SJSA1 (cell line): ENCODE data around the gene CCSER1. TPM values are rescaled to one million over a fixed set of nuclear protein-coding genes. Genes with fewer than 3 reads are reported as not detected.

Source experiments
- DNase-seq, 2 experiments: peaks; one replicate each; pipeline ENCODE4 v3.0.0-alpha.2; 2015 to 2020; ENCODE audit warnings: low spot score in 2 of 2, low read depth in 1 of 2
- H3K27ac ChIP-seq: fragments of 250-450 bp; sonication (Bioruptor Pico); 2 replicates; pipeline ENCODE4 v1.5.1; 2020; ENCODE audit warnings: mild to moderate bottlenecking, moderate library complexity
- H3K27me3 ChIP-seq: fragments of 250-450 bp; sonication (Bioruptor Pico); replicated peaks from 2 replicates; pipeline ENCODE4 v1.5.1; 2020; ENCODE audit warnings: mild to moderate bottlenecking, moderate library complexity
- H3K36me3 ChIP-seq: fragments of 250-450 bp; sonication (Bioruptor Pico); 2 replicates; pipeline ENCODE4 v1.5.1; 2020; ENCODE audit warnings: mild to moderate bottlenecking
- H3K4me1 ChIP-seq: fragments of 250-450 bp; sonication (Bioruptor Pico); replicated peaks from 2 replicates; pipeline ENCODE4 v1.6.1; 2021; ENCODE audit warnings: mild to moderate bottlenecking
- H3K4me3 ChIP-seq: fragments of 250-450 bp; sonication (Bioruptor Pico); 2 replicates; pipeline ENCODE4 v1.5.1; 2020; ENCODE audit warnings: mild to moderate bottlenecking
- H3K9me3 ChIP-seq: fragments of 250-450 bp; sonication (Bioruptor Pico); replicated peaks from 2 replicates; pipeline ENCODE4 v1.5.1; 2020; ENCODE audit warnings: mild to moderate bottlenecking
- total RNA-seq: library from RNA; depleted of rRNA; stranded (reverse); fragments of >200 nt; shearing (Covaris generic); gene quantifications from 2 replicates; pipeline ENCODE4 v1.2.3, GENCODE V29; 2014

Gene CCSER1
- total RNA-seq, 1 experiment from 2014 or later, result not detected

- Histone ChIP-seq H3K27me3 (0 out of 2 replicates have a peak, but pooled peaks cover 4% of the 10 kb centered on the region), H3K4me1 (no peaks in the 10 kb centered on the region), H3K9me3 (no peaks in the 10 kb centered on the region), H3K4me3 (no peak overlapping the region), H3K27ac (no peak overlapping the region), H3K36me3 (no peaks in the 10 kb centered on the region)
- DNase-seq, result no peak
Observed at GRCh38 chr4:90189178-90189577, 62.0 kb downstream of the CCSER1 start.

GRCh38 chr4:90189946-90190345 is 62.8 kb downstream of the CCSER1 start:
- Histone ChIP-seq H3K9me3 (no peaks in the 10 kb centered on the region), H3K36me3 (no peaks in the 10 kb centered on the region), H3K4me3 (no peak overlapping the region), H3K27me3 (0 out of 2 replicates have a peak, but pooled peaks cover 4% of the 10 kb centered on the region), H3K27ac (no peak overlapping the region), H3K4me1 (no peaks in the 10 kb centered on the region)
- DNase-seq, result no peak

- Histone ChIP-seq H3K27ac (no peak overlapping the region), H3K36me3 (no peaks in the 10 kb centered on the region), H3K4me1 (no peaks in the 10 kb centered on the region), H3K4me3 (no peak overlapping the region), H3K9me3 (no peaks in the 10 kb centered on the region), H3K27me3 (0 out of 2 replicates have a peak, but pooled peaks cover 4% of the 10 kb centered on the region)
- no peak for DNase-seq
Observed at GRCh38 chr4:90190525-90190924, 63.3 kb downstream of the CCSER1 start.

GRCh38 chr4:90198086-90198847 is 71.1 kb downstream of the CCSER1 start:
- Histone ChIP-seq H3K9me3 (no peaks in the 10 kb centered on the region), H3K27ac (no peak overlapping the region), H3K4me3 (no peak overlapping the region), H3K36me3 (no peaks in the 10 kb centered on the region), H3K4me1 (no peaks in the 10 kb centered on the region), H3K27me3 (no peaks in the 10 kb centered on the region)
- no peak for DNase-seq

- Histone ChIP-seq H3K4me3 (no peak overlapping the region), H3K9me3 (no peaks in the 10 kb centered on the region), H3K27me3 (no peaks in the 10 kb centered on the region), H3K27ac (no peak overlapping the region), H3K4me1 (no peaks in the 10 kb centered on the region), H3K36me3 (no peaks in the 10 kb centered on the region)
- no peak for DNase-seq
Observed at GRCh38 chr4:90207887-90208454, 80.8 kb downstream of the CCSER1 start.

- Histone ChIP-seq H3K4me1 (no peaks in the 10 kb centered on the region), H3K27me3 (no peaks in the 10 kb centered on the region), H3K36me3 (no peaks in the 10 kb centered on the region), H3K9me3 (no peaks in the 10 kb centered on the region), H3K27ac (no peak overlapping the region), H3K4me3 (no peak overlapping the region)
- DNase-seq, result no peak
Observed at GRCh38 chr4:90209922-90210321, 82.7 kb downstream of the CCSER1 start.

GRCh38 chr4:90211174-90211573 is 84.0 kb downstream of the CCSER1 start:
- H3K4me1 ChIP-seq, result no peaks in the 10 kb centered on the region
- no peak for DNase-seq
- H3K9me3 ChIP-seq, result no peaks in the 10 kb centered on the region
- H3K4me3 ChIP-seq, result no peak overlapping the region
- H3K36me3 ChIP-seq, result no peaks in the 10 kb centered on the region
- H3K27me3 ChIP-seq, result no peaks in the 10 kb centered on the region
- H3K27ac ChIP-seq, result no peak overlapping the region

GRCh38 chr4:90215286-90215685 is 88.1 kb downstream of the CCSER1 start:
- Histone ChIP-seq H3K27me3 (no peaks in the 10 kb centered on the region), H3K36me3 (no peaks in the 10 kb centered on the region), H3K4me1 (no peaks in the 10 kb centered on the region), H3K4me3 (no peak overlapping the region), H3K9me3 (no peaks in the 10 kb centered on the region), H3K27ac (no peak overlapping the region)
- no peak for DNase-seq

GRCh38 chr4:90219822-90220221 is 92.6 kb downstream of the CCSER1 start:
- no peaks in the 10 kb centered on the region for H3K36me3 ChIP-seq
- no peaks in the 10 kb centered on the region for H3K27me3 ChIP-seq
- no peaks in the 10 kb centered on the region for H3K9me3 ChIP-seq
- no peak for DNase-seq
- H3K4me1 ChIP-seq, result no peaks in the 10 kb centered on the region
- no peak overlapping the region for H3K27ac ChIP-seq
- H3K4me3 ChIP-seq, result no peak overlapping the region

GRCh38 chr4:90220459-90220858 is 93.3 kb downstream of the CCSER1 start:
- H3K27ac ChIP-seq, result no peak overlapping the region
- no peaks in the 10 kb centered on the region for H3K36me3 ChIP-seq
- no peak for DNase-seq
- no peak overlapping the region for H3K4me3 ChIP-seq
- no peaks in the 10 kb centered on the region for H3K27me3 ChIP-seq
- H3K4me1 ChIP-seq, result no peaks in the 10 kb centered on the region
- H3K9me3 ChIP-seq, result no peaks in the 10 kb centered on the region

- H3K27ac ChIP-seq, result no peak overlapping the region
- DNase-seq, result no peak
- no peaks in the 10 kb centered on the region for H3K27me3 ChIP-seq
- H3K36me3 ChIP-seq, result no peaks in the 10 kb centered on the region
- H3K4me3 ChIP-seq, result no peak overlapping the region
- no peaks in the 10 kb centered on the region for H3K9me3 ChIP-seq
- H3K4me1 ChIP-seq, result no peaks in the 10 kb centered on the region
Observed at GRCh38 chr4:90226734-90227133, 99.5 kb downstream of the CCSER1 start.

GRCh38 chr4:90227177-90227576 is 100.0 kb downstream of the CCSER1 start:
- DNase-seq, result no peak
- no peak overlapping the region for H3K4me3 ChIP-seq
- H3K4me1 ChIP-seq, result no peaks in the 10 kb centered on the region
- no peak overlapping the region for H3K27ac ChIP-seq
- H3K27me3 ChIP-seq, result no peaks in the 10 kb centered on the region
- no peaks in the 10 kb centered on the region for H3K36me3 ChIP-seq
- H3K9me3 ChIP-seq, result no peaks in the 10 kb centered on the region

GRCh38 chr4:90234916-90235547 is 107.8 kb downstream of the CCSER1 start:
- Histone ChIP-seq H3K27ac (no peak overlapping the region), H3K27me3 (no peaks in the 10 kb centered on the region)

GRCh38 chr4:90237751-90238530 is 110.7 kb downstream of the CCSER1 start:
- DNase-seq, result no peak
- Histone ChIP-seq H3K9me3 (no peaks in the 10 kb centered on the region), H3K4me1 (no peaks in the 10 kb centered on the region), H3K27me3 (no peaks in the 10 kb centered on the region), H3K36me3 (no peaks in the 10 kb centered on the region), H3K27ac (no peak overlapping the region), H3K4me3 (no peak overlapping the region)

More at GRCh38 chr4:90234916-90235547, 107.8 kb downstream of the CCSER1 start:
- H3K36me3 ChIP-seq, result no peaks in the 10 kb centered on the region
- no peak overlapping the region for H3K4me3 ChIP-seq
- no peaks in the 10 kb centered on the region for H3K4me1 ChIP-seq
- no peak for DNase-seq
- H3K9me3 ChIP-seq, result no peaks in the 10 kb centered on the region
